B cell (primary cell): Measurements from ENCODE around the gene MAPK8.

Experiments
- CTCF ChIP-seq: fragments of 200-600 bp; IDR thresholded peaks from one replicate; pipeline ENCODE4 v1.8.0; 2022; ENCODE audit warnings: antibody characterized with exemption, mild to moderate bottlenecking
- EZH2 ChIP-seq: IDR thresholded peaks from 2 replicates; pipeline ENCODE4 v1.6.1; 2012; ENCODE audit warnings: borderline replicate concordance, low read depth, mild to moderate bottlenecking, moderate library complexity, low read length; ENCODE audit not compliant: insufficient read depth, poor library complexity, severe bottlenecking

- TF ChIP-seq CTCF = no peak
- TF ChIP-seq EZH2 = no peak
Measured at GRCh38 chr10:48369501-48369900, 63.0 kb downstream of the MAPK8 start.
